GM10266 (cell line): ENCODE data around the gene CFAP58.
"Not testable (repeated sequence)": the region's sequence is repeated elsewhere in the genome, so short reads cannot be mapped to it uniquely, and the experiment has no call there.

ENCODE experiments used
- DNase-seq: peaks from one replicate; pipeline ENCODE4 v3.0.0; 2012; ENCODE audit errors: extremely low spot score
- TF ChIP-seq, protein P1 (sequence below): IDR thresholded peaks from 2 replicates; pipeline ENCODE4 v1.5.1; 2012; ENCODE audit warnings: mild to moderate bottlenecking, low read depth; ENCODE audit not compliant: control insufficient read depth, insufficient read depth; ENCODE audit errors: missing control alignments

The CFAP58 gene

DNA sequence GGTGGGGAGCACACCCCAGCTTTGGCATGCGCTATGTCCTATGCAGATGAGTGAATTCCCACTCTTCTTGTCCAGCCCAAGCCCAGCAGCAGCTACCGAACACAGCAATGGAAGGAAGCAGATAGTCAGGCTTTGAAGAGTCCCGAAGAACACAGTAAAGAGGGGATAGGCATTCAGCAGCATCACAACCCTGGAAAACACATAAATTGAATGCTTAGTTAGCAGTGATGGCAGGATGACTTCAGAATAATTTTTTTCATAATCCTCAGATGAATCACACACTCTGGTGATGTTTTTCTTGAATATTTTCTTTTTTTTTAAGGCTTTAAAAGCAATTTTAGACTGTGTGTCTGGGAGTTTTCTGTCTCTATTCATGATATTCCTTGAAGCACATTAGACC is 95.8 kb downstream of the CFAP58 start:
- no peak for DNase-seq

GRCh38 chr10:104450490-104450889 is 96.9 kb downstream of the CFAP58 start:
- TF ChIP-seq, protein P1, sequence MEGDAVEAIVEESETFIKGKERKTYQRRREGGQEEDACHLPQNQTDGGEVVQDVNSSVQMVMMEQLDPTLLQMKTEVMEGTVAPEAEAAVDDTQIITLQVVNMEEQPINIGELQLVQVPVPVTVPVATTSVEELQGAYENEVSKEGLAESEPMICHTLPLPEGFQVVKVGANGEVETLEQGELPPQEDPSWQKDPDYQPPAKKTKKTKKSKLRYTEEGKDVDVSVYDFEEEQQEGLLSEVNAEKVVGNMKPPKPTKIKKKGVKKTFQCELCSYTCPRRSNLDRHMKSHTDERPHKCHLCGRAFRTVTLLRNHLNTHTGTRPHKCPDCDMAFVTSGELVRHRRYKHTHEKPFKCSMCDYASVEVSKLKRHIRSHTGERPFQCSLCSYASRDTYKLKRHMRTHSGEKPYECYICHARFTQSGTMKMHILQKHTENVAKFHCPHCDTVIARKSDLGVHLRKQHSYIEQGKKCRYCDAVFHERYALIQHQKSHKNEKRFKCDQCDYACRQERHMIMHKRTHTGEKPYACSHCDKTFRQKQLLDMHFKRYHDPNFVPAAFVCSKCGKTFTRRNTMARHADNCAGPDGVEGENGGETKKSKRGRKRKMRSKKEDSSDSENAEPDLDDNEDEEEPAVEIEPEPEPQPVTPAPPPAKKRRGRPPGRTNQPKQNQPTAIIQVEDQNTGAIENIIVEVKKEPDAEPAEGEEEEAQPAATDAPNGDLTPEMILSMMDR = no peak
- no peak for DNase-seq

More for the DNA sequence above, 95.8 kb downstream of the CFAP58 start:
- TF ChIP-seq, protein P1 = no peak

DNA sequence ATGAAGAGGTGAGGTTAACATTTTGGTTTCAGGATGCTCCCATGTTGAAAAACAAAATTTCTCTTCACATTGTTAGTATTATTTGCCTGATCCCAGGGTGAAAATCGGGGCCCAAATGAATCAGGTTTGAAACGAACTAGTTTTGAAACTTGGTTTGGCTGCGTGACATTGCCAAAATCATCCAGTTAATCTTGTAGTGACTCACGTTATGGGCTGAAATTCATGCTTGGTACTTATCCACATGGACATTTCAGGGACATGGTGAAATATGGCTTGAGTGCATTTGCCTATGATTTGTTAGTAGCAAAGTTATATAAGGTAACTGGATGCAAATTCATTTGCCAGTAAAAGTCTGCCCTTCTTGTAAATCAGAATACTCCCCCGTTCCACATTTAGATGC is 97.3 kb downstream of the CFAP58 start:
- TF ChIP-seq, protein P1 = no peak

GRCh38 chr10:104452977-104453376 is 99.3 kb downstream of the CFAP58 start:
- DNase-seq = no peak
- TF ChIP-seq, protein P1 = no peak

More for the DNA sequence above, 97.3 kb downstream of the CFAP58 start:
- DNase-seq = no peak

DNA sequence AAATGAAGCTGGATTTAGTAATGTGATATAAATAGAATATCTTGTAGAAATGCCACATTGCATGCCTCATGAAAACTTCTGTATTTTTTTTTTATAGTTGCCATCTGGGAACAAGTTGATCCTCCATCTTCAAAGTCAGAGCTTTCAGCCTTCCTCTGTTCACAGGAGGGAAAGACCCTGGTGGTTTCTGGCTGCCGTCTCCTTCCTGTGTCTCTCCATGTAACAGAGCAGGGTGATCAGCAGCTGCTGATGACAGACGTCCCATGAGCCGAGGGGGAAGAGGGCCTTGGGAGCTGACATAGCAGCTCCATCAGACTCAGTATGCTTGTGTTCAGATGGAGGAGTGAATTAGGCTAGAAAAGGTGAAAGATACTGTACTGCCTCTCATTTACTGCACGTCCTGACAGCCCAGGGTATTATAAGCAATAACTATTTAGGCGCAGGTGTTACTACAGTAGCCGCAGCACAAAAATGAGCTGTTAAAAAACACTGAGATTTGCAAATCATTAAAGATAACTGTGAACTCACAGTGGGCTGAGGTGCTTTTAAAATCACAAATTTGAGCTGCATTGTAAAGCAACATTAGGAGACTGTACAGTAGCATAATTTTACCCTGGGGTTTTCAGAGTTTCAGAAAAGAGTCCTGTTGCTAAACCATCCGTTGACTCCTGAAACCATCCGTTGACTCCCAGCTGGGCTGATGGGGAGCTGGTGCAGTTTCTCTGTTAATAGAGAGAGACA is 103.3 kb downstream of the CFAP58 start:
- no peak for DNase-seq
- TF ChIP-seq, protein P1 = no peak

DNA sequence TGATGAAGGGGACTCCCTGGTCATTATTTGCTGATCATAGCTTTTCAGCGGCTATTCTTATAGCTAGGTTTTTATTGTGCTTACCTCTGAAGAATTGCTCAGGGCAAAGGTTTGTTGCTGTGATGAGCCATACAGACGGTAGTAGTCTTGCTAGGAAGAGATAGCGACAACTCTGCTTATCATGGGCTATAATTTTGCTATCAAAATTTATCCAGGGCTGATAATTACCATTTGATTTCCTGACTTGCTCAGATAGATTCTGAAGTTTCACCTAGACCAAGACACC is 103.9 kb downstream of the CFAP58 start:
- TF ChIP-seq, protein P1 = no peak
- DNase-seq = no peak

GRCh38 chr10:104465575-104465974 is 111.9 kb downstream of the CFAP58 start:
- not testable (repeated sequence) for DNase-seq

- DNase-seq = not testable (repeated sequence)
Observed at GRCh38 chr10:104468818-104469217, 115.2 kb downstream of the CFAP58 start.
